T-helper 2 cell (primary cell): ENCODE data around the gene PAM16.

Experiments used
- DNase-seq, 5 experiments: peaks; one replicate each; pipeline versions ENCODE4 v3.0.0 to v3.0.0-alpha.2; 2012 to 2022

PAM16 gene

DNA sequence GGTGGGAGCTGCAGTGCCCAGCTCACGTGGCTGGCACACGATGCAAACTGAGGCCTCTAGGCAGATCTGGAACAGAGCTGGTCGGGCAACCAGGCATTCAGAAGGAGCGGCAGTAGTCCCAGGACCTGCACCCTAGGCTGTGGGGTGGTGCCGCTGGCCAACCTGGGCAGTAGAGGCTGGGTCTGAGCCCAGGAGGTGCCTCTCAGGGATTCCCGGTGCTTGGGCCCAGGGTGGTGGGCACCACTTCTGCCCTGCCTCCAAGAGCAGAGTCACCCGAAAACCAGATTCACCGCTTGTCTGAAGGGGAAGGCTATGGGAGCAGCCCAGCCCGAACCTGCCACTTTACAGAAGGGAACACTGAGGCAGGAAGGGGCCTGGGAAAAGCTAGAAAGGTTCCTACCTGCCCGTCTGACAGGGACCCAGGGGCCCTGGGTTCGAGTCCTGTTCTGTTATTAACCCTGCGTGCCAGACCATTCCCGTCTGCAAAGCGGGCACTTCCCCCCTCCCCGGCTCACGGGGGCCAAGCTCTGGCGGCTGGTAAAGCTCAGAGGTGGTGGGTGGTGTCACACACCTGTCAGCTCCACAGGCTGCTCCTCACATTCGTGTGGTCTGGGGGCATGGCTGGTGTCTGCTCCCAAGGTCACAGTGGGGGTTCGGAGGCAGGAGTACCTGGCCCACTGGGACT lies 18.4 kb downstream of the PAM16 start:
- no peak for DNase-seq

DNA sequence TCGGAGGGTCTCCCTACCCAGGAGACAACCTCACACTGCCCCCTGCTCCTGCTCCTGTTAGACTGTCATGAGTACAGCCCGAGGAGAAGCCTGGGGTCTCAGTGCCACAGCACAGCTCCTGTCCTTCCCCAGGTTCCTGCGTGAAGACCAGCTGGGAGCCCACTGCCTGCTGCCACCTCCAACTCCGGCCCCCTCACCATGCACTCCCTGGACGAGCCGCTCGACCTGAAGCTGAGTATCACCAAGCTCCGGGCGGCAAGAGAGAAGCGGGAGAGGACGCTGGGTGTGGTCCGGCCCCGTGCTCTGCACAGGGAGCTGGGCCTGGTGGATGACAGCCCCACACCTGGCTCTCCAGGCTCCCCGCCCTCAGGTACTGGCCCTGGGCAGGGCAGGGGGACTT lies 19.0 kb downstream of the PAM16 start:
- DNase-seq = no peak

DNA sequence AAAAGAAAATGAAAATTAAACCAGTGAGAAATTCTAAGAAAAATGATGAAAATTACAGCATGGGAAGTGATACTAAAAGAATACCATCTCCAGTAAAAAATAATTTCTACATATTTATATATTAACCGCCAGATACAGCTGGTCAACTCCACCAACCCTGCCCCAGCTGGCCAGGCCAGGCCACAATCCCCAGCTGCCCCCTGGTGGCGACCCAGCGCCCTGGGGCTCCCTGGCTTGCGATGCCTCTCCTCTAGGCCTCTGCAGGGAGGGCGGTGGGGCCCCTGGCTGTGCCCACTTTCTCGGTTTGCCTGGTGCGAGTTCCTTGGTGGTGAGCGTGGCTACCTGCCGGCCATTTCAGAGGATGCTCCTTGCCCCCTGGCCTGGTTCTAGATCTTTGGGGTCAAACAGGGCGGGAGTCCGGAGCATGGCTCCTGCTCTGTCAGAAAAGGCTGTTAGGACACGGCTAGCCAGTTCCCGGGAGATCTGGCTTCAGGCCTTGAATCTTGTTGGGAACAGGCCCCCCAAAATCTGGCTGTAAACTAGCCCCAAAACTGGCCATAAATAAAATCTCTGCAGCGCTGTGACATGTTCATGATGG lies 20.7 kb downstream of the PAM16 start:
- peak; percentile 46 to 65 (median 55) for DNase-seq

DNA sequence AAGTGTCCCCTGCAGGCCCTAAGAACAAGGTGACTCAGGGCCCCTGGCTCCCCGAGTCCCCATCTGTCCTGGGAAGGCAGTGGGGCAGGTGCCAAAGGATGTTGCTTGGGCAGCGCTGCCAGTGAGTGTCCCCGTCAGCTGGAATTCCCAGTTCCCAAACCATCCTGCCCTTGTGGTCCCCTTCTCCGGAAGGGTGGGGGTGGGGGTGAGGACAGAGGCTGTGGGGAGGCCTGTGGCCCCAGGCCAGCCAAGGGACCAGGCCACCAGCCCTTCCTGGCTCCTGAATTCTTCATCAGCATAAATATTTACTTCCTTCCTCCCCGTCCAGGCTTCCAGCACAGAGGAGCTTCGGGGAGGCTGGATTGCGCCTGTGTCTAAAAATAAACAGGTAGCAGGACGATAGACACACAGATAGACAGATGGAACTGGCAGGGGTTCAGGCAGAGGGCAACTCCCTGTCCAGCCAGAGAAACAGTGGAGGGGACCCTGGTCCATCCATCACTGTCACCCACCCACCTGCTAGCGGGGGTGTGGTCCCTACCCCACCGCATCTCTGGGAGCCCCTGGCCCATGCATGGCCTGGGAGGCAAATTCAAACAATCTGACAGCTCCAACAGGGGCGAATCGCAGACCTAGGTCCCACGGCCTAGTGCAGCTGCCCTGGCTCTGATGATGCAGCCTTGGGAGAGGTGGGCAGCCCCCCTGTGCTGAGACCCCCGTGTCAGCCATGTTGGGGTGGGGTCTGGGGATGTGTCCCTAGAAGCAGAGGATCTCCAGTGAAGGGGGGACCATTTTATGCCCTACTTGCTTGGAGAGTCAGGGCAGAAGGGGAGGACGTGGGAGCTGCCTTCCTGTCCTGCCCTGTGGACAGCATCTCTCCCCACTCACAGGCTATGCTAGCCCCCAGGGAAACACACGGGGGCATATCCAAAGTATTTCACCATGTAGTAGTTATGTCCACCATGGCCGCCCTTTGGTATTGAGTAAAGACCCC lies 22.0 kb downstream of the PAM16 start:
- DNase-seq = no peak

DNA sequence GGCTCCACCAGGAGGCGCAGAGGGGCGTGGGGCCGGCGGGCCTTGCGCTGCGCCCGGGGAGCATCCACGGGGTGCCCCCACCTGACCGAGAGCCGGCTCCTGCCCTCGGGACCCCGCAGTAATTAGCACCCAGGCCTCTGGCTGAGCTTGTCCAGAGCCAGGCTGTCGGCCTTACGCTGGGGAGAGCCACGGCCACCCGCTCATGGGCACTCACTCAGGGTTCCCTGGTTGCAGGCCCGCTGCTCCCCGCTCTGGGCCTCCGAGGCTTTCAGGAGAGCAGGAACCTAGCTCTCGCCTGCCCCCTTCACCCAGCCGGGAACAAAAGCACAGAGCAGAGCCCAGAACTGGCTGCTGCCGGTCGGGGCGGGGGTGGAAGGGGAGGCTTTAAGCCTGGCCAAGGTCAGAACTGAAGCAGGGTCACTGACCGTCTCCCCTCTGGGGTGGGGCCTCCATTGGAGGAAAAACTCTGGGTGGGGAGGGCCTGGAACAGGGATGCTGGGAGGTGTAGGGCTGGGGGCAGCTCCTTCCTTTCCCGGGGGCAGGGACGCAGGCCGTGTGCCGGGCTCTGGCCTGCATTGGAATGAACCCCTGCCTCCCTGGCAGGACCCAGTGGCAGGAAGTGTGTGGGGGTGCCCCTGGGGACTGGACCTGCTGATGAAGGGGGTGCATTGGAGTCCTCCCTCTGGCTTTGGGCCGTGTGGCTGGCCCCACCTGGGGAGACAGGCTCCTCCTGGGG lies 22.9 kb downstream of the PAM16 start:
- peak in 4 of 5 experiments; percentile 29 to 48 (median 38) for DNase-seq

DNA sequence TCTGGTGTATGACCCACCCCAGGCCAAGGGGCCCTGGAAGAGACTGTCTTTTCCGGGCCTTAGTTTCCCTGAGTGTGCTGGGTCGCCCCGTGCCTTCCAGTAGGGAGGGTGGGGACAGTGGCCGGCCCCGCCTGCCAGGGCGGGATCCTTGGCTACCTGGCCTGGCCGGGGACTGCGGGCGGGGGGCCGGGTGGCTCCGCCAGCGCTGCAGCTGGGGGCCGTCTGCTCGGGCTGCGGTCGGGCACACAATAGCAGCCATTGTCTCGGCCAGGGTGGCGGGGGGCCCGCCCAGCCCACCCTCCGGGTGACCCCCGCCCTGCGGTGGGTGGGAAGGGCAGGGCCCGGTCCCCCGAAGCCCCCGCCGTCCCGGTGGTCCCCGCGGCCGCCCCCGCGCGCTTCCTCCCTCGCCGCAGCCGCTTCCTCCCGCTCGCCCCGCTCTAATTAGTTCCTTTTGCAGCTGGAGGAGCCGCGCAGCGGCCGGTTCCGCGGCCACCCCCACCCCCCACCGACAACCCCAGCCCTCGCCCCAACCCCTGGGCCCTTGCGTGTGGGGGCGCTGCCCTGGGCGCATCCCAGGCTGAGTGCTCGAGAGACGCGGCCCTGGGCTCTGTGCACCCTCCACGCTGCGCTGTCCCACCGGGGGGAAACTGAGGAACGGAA lies 23.6 kb downstream of the PAM16 start:
- no peak for DNase-seq

DNA sequence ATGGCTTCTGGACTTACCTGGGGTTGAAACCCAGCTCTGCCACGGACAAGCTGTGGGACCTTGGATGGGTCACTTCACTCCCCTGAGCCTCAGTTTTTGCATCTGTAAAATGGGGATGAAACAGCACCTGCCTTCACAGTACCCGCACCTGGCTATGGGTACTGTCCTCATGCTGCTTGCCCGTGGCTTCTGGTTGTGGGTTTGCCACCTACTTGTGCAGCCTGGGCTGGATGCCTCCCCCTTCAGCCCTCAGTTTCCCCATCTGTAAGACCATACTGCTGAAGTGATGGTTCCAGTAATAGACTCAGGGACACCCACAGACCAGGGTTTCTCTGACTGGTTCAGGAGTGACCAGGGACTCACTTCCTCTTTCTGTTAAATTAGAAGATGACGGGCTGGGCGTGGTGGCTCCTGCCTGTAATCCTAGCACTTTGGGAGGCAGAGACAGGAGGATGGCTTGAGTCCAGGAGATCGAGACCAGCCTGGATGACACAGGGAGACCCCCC lies 25.8 kb downstream of the PAM16 start:
- no peak for DNase-seq

DNA sequence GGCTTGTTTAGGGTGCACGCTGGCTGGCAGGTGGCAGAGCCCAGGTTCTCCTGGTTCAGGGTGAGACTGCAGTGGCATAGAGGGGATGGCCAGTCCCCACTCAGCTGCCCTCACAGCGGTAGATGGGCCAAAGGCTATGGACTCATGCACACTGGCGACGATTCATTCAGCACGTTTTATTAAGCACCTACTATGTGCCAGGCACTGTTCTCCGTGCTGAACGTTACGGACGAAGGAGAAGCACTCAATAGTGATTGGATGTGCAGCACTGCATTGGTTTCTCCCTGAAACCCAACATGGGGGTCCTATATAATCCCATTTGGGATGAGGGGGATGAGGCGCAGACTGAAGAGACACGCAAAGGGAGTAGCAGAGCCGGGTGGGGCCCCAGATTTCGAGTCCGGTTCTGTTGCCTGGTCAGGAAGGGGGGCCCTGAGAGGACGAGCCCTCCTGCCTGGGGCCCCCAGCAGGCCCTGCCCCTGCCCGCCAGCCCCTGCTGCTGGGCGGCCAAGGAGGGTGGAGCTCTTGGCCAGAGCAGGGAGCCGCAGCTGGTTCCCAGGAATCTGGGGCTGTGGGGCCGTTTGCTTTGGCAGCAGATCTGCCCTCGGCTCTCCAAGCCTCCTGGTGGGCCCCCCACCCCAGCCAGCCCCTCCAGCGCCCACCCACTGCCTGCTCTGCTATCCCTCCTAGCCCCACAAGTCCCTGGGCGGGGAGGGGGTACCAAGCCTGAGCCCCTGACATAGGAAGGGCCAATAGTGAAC lies 26.4 kb downstream of the PAM16 start:
- no peak for DNase-seq

DNA sequence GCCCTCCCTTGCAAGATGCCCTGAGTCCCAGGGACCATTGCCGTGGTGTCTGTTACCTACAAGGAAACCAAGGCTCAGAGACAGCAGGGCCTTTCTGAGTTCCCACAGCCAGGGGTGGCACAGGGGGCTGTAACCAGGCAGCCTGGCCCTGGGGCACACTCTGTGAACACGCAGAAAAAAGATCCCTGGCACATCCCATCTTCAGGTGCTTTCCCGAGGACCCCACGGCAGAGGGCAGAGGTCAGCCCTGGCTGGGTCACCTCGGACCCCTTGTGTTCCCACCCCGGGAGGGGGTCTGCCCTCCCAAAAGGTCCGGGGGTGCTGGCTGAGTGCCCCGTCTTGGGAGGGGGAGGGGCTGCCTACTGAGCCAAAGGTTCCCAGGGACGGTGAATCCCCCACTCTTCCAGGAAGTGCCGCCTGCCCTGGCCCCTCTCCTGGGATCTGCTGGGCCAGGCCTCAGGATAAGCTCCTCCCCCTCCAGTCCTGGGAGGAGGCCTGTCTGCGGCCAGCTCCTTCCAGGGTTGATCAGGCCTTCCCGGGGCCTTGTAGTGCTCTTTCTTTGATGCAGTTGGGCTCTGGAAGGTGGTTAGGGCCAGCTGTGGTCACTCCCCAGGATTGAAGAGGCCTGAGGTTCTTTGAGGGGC lies 27.2 kb downstream of the PAM16 start:
- DNase-seq = no peak

DNA sequence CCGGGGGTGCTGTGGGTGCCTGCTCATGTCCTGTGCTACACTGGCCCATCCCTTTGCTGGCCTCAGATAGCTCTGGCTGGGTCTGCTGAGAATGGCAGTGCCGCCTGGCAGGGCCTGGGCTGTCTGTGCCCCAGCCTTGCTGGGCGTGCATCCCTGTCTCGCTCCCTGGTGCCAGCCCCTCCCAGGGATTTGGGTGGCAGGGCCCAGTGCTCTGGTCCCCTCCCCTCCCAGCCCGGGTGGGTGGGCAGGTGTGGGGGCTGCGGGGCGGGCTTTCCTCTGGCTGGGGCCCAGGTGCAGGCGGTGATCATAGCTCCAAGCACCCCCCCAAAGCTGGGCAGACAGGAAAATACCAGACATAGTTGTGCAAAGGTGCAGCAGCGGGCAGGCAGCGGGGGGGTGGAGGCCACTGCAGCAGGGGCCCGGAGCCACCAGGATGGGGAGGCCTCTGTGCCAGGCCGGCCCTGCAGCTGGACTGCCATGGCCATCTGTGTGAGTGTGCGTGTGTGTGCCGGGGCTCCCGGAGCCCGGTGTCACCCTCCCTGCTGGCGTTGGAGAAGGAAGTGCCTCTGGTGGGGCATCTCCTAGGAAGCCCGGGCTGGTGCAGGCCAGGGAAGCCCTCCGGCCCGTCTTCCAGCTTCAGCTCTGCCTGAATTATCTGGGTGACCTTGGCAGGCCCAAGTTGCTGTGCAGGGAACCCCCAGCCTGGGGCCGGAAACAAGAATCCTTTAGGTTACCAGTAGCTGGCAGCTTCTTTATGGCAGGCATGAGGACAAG lies 27.9 kb downstream of the PAM16 start:
- DNase-seq = no peak

DNA sequence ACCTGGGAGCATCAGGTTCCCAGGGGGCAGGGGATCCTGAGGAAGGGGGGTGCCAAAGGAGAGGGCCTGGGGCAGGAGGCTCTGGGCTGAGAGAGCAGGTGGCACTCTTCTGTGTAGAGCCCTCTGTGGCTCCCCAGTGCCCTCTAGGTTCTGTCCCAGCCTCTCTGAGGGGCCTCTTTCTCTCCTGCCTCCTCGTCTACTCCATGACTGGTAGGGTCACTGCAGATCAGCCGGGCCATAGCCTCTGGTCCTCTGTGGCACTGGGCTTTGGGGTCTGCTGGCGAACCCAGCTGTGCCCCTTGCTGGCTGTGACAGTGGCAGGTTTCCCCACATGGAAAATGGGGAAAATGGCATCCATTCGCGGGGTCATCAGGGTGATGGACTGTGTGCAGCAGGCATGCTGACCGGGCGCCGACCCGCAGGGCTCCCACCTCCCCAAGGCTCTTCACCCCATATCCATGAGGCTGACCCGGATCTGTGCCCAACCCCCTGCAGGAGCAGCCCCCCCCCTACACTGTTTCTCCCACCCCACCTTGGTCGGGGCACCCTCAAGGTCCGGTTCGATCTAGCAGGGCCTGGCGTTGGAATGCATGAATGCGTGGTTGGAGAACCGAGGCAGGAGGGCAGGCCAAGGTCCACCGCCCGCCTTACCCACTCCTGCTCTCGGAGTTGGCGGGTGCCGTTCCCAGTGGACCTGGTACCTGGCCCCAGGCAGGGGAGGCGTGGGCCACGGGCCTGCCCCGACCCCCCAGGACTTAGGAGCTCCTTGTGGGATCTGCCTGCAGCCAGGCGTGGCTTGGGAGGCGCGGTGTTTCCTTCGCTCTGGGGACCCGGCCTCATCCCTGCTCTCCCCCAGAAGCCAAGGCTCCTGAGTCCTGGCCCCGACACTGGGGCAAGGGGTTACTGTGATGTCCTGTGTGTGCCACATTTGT lies 28.7 kb downstream of the PAM16 start:
- DNase-seq = no peak

DNA sequence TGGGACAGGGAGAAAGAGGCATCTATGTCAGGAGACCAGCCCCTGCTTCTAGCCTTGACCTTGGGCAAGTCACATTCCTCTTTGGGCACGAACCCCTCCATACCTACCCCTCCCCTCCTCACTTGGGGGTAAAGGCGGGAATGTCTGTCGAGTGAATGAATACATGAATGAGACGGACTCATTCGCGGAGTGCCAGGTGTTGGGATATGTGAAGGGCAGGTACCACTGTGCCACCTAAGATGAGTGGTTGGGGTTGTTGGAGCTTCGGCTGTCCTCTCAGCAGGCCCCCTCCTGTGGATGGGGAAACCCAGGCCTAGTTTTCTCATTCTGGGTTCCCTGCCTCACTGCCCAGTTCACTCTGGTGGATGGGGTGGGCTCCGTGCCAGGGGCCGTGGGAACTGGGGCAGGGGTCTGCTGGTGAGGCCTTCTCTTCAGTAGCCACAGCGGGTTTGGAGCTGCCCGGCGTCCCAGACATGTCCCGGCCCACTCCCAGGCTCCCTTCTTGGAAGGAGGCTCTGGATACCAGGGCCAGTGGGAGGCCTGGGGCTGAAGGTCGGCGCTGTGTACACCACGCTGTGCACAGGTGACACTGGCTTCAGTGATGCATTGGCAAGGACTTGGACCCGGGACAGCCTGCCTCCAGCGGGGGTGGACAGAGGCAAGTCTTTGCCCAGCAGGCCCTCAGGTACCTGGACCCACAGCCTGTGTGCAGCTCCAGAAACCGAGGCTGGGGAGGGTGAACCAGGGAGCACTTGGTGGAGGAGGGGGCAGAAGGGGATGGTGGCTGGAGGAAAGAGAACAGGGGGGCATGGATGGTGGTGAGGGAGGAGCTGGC lies 29.6 kb downstream of the PAM16 start:
- no peak for DNase-seq

DNA sequence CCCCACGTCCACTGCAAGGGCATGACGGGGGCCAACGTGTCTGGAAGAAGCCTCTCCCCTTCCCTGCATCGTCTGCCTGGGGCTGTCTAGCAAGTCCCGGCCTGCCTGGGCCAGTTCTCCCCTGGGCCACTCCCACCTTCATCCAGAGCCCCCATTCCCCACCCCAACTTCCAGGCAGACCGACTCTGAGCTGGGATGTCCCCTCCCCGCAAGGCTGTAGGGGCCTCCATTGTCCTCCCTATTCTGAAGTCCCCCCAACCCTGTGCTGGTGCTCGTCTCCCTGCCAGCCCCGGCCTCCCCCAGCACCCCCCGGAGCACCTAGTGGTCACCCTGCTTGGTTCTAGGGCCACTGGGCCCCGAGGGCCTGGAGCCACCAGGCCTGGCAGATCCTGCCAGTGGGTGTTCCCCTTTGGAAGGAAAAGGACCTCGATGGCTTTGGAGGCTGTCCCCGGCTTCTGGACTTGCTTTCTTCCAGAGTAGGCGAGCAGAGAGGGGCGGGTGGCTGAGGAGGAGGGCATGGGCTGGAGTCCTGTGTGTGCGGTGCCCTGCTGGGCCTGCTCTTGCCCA lies 30.5 kb downstream of the PAM16 start:
- DNase-seq = no peak

DNA sequence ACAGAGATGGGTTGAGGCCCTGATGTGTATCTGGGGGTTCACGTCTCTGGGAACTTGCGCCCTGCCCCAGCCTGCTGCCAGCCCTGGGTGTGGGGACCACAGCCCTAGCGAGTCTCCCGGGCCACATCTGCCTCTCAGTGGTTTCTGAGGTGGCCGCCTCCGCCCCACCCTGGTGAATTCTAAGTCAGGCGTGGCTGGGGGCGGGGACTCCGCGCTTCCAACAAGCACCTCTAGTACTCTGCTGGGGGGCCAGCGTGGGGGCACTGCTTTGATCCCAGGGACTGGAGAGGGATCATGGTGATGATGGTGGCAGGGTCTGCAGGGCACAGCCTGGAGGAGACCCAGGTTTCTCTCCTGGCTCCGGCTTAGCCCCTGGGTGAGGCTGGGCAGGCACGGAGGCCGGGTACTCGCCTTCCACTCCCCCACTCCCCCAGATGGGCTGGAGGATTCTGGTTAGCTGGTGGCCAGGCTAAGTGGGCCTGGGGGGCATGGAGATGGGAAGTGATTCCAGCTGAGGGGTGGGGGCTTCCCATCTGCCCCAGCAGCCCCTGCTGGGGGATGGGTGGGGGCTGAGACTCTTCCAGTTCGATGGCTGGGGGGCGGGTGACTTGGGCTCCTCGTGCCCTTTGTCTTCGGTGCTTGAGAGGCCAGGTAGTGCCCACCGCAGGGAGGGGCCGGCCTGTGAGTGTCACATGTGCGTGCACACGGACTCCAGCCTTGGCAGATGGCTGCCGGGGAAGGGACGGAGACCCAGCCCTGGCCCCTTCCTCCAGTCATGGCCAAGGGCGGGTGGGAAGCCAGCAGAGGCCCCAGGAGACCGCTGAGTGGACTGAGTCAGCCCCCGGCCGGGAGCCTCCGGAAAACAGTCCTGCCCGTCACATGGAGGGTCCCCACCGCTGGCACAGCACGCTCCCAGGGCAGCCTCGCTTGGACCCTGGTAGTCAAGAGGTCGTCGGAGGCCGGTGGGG lies 31.4 kb downstream of the PAM16 start:
- peak in 4 of 5 experiments; percentile 39 to 75 (median 48) for DNase-seq

DNA sequence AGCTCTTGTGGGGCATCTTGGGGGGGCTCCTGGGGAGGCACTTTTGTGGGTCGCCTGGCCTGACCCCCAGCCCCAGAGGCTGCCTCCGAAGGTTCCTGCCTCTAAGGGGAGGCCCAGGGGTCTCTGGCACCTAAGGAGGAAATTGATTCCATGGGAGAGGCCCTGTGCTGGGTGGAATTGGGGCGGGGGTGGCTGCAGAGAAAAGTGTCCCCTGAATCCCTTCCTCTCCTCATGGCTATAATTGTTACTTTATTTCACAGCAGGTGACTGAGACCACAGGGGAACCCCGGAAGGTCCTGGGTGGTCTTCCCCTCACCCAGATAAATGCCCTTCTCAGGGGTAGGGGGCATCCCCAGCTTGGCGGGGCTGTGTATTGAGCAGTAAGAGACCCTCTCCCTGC lies 32.2 kb downstream of the PAM16 start:
- no peak for DNase-seq

DNA sequence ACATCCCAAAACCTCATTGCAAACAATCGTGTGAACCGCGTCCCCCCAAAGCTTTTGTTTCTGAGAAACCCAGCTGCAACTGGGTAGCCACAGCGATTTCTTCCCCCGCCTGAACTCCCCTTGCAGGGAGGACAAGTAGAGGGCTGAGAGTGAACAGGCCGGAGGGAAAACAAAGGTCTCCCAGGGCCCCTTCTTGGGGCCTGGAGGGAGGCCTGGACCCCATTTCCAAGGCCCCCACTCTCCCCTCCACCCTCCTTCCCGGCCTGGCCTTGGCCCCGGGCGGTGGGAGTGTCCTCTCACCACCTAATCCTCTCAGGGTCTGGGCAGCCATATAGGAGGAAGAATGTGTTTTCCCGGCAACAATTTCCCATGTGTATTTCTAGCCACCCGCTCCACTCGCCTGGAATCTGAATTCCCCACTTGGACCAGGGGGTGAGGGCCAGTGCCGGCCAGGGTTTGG lies 32.6 kb downstream of the PAM16 start:
- DNase-seq = no peak
